ENCODE results near the gene DLST.

The DLST gene

GRCh38 chr14:74940956-74941565 lies 59.3 kb downstream of the DLST start:
- DNase-seq (ENCODE audit: low read depth, low spot score), result no peak

- DNase-seq (ENCODE audit: low read depth, low spot score), result no peak
Measured at GRCh38 chr14:74941676-74942097, 60.0 kb downstream of the DLST start.

- DNase-seq (ENCODE audit: low read depth, low spot score), result no peak
Measured at GRCh38 chr14:74942181-74942580, 60.5 kb downstream of the DLST start.

- DNase-seq (ENCODE audit: low read depth, low spot score), result no peak
Measured at GRCh38 chr14:74942608-74943007, 60.9 kb downstream of the DLST start.

- DNase-seq (ENCODE audit: low read depth, low spot score), result no peak
Measured at GRCh38 chr14:74945261-74945851, 63.6 kb downstream of the DLST start.

- DNase-seq (ENCODE audit: low read depth, low spot score), result no peak
Measured at GRCh38 chr14:74945852-74946658, 64.3 kb downstream of the DLST start.

- DNase-seq (ENCODE audit: low read depth, low spot score), result no peak
Measured at GRCh38 chr14:74946659-74947281, 65.1 kb downstream of the DLST start.

- no peak for DNase-seq (ENCODE audit: low read depth, low spot score)
Measured at GRCh38 chr14:74947353-74948227, 65.9 kb downstream of the DLST start.

- no peak for DNase-seq (ENCODE audit: low read depth, low spot score)
Measured at GRCh38 chr14:74948228-74949175, 66.8 kb downstream of the DLST start.

GRCh38 chr14:74949191-74949601 lies 67.5 kb downstream of the DLST start:
- DNase-seq (ENCODE audit: low read depth, low spot score), result no peak

- no peak for DNase-seq (ENCODE audit: low read depth, low spot score)
Measured at GRCh38 chr14:74949859-74950573, 68.3 kb downstream of the DLST start.

GRCh38 chr14:74950795-74951442 lies 69.2 kb downstream of the DLST start:
- DNase-seq (ENCODE audit: low read depth, low spot score), result no peak

- no peak for DNase-seq (ENCODE audit: low read depth, low spot score)
Measured at GRCh38 chr14:74951443-74952179, 69.9 kb downstream of the DLST start.

- no peak for DNase-seq (ENCODE audit: low read depth, low spot score)
Measured at GRCh38 chr14:74952180-74952665, 70.5 kb downstream of the DLST start.

GRCh38 chr14:74952697-74953484 lies 71.2 kb downstream of the DLST start:
- no peak for DNase-seq (ENCODE audit: low read depth, low spot score)
